ENCODE measurements around the gene ACTL9.

Gene ACTL9

DNA sequence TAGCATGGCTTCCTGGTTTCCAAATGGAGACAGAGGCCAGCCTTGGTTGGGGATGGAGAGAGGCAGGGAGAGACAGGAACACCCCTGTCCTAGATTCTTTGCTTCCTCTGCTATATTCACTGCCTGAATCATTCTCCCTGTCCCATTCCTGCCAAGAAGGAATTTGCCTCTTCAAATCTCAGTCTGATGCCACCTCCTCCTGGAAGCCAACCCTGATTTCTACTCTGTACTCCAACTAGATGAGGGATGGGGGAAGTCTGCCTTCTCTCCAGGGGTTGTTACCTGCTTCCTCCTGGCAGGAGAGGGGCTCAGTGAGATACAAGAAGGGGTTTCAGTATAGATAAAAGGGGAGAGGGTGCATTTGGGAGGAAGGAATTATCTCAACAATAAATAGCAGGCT, 1.3 kb upstream of the ACTL9 start:
- H2AFZ ChIP-seq (ENCODE audit: low read length), result no peak overlapping the region
- H3K9me2 ChIP-seq (replicated peaks; ENCODE audit: insufficient read depth, low read length), result no peaks in the 10 kb centered on the region
- no peaks in the 10 kb centered on the region for H3K4me1 ChIP-seq (ENCODE audit: low read length)
- H3K36me3 ChIP-seq (replicated peaks; ENCODE audit: insufficient read depth, low read length), result no peaks in the 10 kb centered on the region
- no peak overlapping the region for H3K4me3 ChIP-seq (ENCODE audit: low read length)
- no peaks in the 10 kb centered on the region for H4K20me1 ChIP-seq (ENCODE audit: insufficient read depth, low read length)
- H3K9me3 ChIP-seq (replicated peaks; ENCODE audit: insufficient read depth, low read length), result no peaks in the 10 kb centered on the region
- no peak overlapping the region for H3K9ac ChIP-seq (ENCODE audit: low read length)
- H3K4me2 ChIP-seq (ENCODE audit: low read depth, low read length), result no peak overlapping the region
- peaks cover 34% of the 10 kb centered on the region for H3K27me3 ChIP-seq (replicated peaks; ENCODE audit: insufficient read depth, low read length)
- H3K79me2 ChIP-seq (ENCODE audit: low read length), result no peaks in the 10 kb centered on the region
- no peak overlapping the region for H3K27ac ChIP-seq (ENCODE audit: low read length)
- H3F3A ChIP-seq (ENCODE audit: insufficient read depth, low read length), result no peaks in the 10 kb centered on the region
- DNase-seq, result no peak
- TF ChIP-seq, protein P1, sequence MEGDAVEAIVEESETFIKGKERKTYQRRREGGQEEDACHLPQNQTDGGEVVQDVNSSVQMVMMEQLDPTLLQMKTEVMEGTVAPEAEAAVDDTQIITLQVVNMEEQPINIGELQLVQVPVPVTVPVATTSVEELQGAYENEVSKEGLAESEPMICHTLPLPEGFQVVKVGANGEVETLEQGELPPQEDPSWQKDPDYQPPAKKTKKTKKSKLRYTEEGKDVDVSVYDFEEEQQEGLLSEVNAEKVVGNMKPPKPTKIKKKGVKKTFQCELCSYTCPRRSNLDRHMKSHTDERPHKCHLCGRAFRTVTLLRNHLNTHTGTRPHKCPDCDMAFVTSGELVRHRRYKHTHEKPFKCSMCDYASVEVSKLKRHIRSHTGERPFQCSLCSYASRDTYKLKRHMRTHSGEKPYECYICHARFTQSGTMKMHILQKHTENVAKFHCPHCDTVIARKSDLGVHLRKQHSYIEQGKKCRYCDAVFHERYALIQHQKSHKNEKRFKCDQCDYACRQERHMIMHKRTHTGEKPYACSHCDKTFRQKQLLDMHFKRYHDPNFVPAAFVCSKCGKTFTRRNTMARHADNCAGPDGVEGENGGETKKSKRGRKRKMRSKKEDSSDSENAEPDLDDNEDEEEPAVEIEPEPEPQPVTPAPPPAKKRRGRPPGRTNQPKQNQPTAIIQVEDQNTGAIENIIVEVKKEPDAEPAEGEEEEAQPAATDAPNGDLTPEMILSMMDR (IDR thresholded peaks at IDR 0.05; ENCODE audit: low read length), result no peak
- TF ChIP-seq EZH2phosphoT487 (IDR thresholded peaks at IDR 0.05; ENCODE audit: low read length) (no peak), EZH2 (optimal IDR thresholded peaks at IDR 0.05; ENCODE audit: low read depth, low read length) (no peak)

DNA sequence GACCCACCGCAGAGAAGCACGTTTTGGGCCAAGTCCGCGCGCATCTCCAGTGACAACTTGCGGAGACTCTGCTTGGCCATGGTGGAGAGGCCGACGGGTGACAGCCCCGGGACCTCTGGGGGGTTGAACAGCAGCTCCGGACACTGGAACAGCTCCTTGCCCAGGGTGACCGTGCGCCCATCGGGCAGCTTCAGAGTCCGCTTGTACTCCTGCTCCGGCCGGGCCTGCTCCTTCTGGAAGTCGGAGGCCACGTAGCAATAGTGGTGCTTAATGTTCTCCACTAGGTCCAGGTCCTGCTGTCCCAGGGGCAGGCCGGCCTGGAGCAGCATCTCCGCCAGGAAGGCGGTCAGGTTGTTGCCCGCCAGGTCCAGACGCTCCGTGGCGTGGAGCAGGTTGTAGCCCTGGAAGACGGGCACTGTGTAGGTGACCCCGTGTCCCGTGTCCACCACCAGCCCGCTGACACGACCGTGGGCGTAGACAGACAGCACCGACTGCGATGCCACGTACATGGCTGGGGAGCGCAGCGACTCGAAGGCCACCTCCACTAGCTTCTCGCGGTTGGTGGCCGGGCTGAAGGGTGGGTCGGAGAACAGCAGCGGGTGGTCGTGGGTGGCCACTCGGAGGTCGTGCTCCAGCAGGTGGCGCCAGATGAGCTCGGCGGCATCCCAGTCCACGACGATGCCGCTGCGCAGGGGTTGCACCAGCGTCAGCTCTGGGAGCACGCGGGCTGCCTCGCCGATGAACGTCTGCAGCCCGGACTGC, 743 bp downstream of the ACTL9 start:
- Histone ChIP-seq H3K9me2 (replicated peaks; ENCODE audit: insufficient read depth, low read length) (no peaks in the 10 kb centered on the region), H3K4me1 (ENCODE audit: low read length) (no peaks in the 10 kb centered on the region), H3K27me3 (replicated peaks; ENCODE audit: insufficient read depth, low read length) (peaks cover 14% of the 10 kb centered on the region), H2AFZ (ENCODE audit: low read length) (no peak overlapping the region), H4K20me1 (ENCODE audit: insufficient read depth, low read length) (no peaks in the 10 kb centered on the region), H3K4me2 (ENCODE audit: low read depth, low read length) (no peak overlapping the region), H3K4me3 (ENCODE audit: low read length) (no peak overlapping the region), H3K36me3 (replicated peaks; ENCODE audit: insufficient read depth, low read length) (no peaks in the 10 kb centered on the region), H3K79me2 (ENCODE audit: low read length) (no peaks in the 10 kb centered on the region), H3K9me3 (replicated peaks; ENCODE audit: insufficient read depth, low read length) (no peaks in the 10 kb centered on the region), H3F3A (ENCODE audit: insufficient read depth, low read length) (no peaks in the 10 kb centered on the region), H3K9ac (ENCODE audit: low read length) (no peak overlapping the region), H3K27ac (ENCODE audit: low read length) (no peak overlapping the region)
- TF ChIP-seq EZH2phosphoT487 (IDR thresholded peaks at IDR 0.05; ENCODE audit: low read length) (no peak), EZH2 (optimal IDR thresholded peaks at IDR 0.05; ENCODE audit: low read depth, low read length) (no peak)
- TF ChIP-seq, protein P1 (IDR thresholded peaks at IDR 0.05; ENCODE audit: low read length), result 0 out of 2 replicates have a peak, but pooled peaks have one; percentile 6
- DNase-seq, result no peak

DNA sequence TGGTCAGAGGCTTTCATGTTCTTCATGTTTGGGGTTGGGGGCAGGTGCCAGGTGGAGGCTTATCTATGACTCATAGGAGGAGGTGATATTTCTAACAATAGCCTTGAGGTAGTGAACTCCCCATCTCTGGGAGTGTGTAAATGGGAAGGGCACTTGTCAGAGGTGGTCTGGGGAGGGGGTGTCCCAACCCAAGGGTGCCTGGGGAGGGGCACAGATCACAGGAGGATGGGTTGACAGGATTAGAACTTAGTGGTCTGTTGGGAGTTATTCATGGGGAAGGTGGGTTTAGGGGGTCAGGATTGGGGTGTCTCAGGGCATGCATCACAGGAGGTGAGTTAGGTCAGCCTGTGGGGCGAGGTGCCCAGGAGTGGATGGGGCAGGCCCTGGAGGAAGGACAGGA, 1.6 kb downstream of the ACTL9 start:
- H3K79me2 ChIP-seq (ENCODE audit: low read length), result no peaks in the 10 kb centered on the region
- H3K4me3 ChIP-seq (ENCODE audit: low read length), result no peak overlapping the region
- peaks cover 12% of the 10 kb centered on the region for H3K27me3 ChIP-seq (replicated peaks; ENCODE audit: insufficient read depth, low read length)
- H3K9me3 ChIP-seq (replicated peaks; ENCODE audit: insufficient read depth, low read length), result no peaks in the 10 kb centered on the region
- H3K4me1 ChIP-seq (ENCODE audit: low read length), result no peaks in the 10 kb centered on the region
- H3K4me2 ChIP-seq (ENCODE audit: low read depth, low read length), result no peak overlapping the region
- H2AFZ ChIP-seq (ENCODE audit: low read length), result no peak overlapping the region
- H3K36me3 ChIP-seq (replicated peaks; ENCODE audit: insufficient read depth, low read length), result no peaks in the 10 kb centered on the region
- no peaks in the 10 kb centered on the region for H3K9me2 ChIP-seq (replicated peaks; ENCODE audit: insufficient read depth, low read length)
- no peak overlapping the region for H3K27ac ChIP-seq (ENCODE audit: low read length)
- no peak overlapping the region for H3K9ac ChIP-seq (ENCODE audit: low read length)
- no peaks in the 10 kb centered on the region for H3F3A ChIP-seq (ENCODE audit: insufficient read depth, low read length)
- H4K20me1 ChIP-seq (ENCODE audit: insufficient read depth, low read length), result no peaks in the 10 kb centered on the region
- TF ChIP-seq EZH2 (optimal IDR thresholded peaks at IDR 0.05; ENCODE audit: low read depth, low read length), result no peak
- TF ChIP-seq, protein P1 (IDR thresholded peaks at IDR 0.05; ENCODE audit: low read length), result no peak
- TF ChIP-seq EZH2phosphoT487 (IDR thresholded peaks at IDR 0.05; ENCODE audit: low read length), result no peak
- DNase-seq, result no peak

Measured in MM.1S (cell line).